DMS53 (cell line): ENCODE data around the gene CAMTA1.

Experiments used
- DNase-seq: peaks from one replicate; lab custom pipeline; 2025; lab: John Stamatoyannopoulos, UW

Gene CAMTA1

GRCh38 chr1:6873298-6874015, 88.2 kb downstream of the CAMTA1 start:
- DNase-seq: no peak

GRCh38 chr1:6874298-6874697, 89.0 kb downstream of the CAMTA1 start:
- no peak for DNase-seq

GRCh38 chr1:6880951-6881690, 95.9 kb downstream of the CAMTA1 start:
- DNase-seq: peak; percentile 9

GRCh38 chr1:6882414-6882813, 97.2 kb downstream of the CAMTA1 start:
- DNase-seq: no peak

- no peak for DNase-seq
Measured at GRCh38 chr1:6884652-6885153, 99.4 kb downstream of the CAMTA1 start.

GRCh38 chr1:6885426-6885825, 100.2 kb downstream of the CAMTA1 start:
- no peak for DNase-seq

GRCh38 chr1:6886523-6886922, 101.3 kb downstream of the CAMTA1 start:
- no peak for DNase-seq

- no peak for DNase-seq
Measured at GRCh38 chr1:6888268-6888667, 103.0 kb downstream of the CAMTA1 start.

GRCh38 chr1:6888870-6889269, 103.6 kb downstream of the CAMTA1 start:
- DNase-seq: no peak

GRCh38 chr1:6889875-6890480, 104.7 kb downstream of the CAMTA1 start:
- DNase-seq: peak; percentile 77

GRCh38 chr1:6890686-6891085, 105.4 kb downstream of the CAMTA1 start:
- no peak for DNase-seq

- no peak for DNase-seq
Measured at GRCh38 chr1:6891781-6892579, 106.7 kb downstream of the CAMTA1 start.

- DNase-seq: no peak
Measured at GRCh38 chr1:6893388-6893787, 108.1 kb downstream of the CAMTA1 start.

GRCh38 chr1:6897138-6897537, 111.9 kb downstream of the CAMTA1 start:
- DNase-seq: peak; percentile 14

- no peak for DNase-seq
Measured at GRCh38 chr1:6898974-6899539, 113.8 kb downstream of the CAMTA1 start.

- DNase-seq: peak; percentile 39
Measured at GRCh38 chr1:6899621-6900020, 114.4 kb downstream of the CAMTA1 start.

- DNase-seq: no peak
Measured at GRCh38 chr1:6902153-6902552, 116.9 kb downstream of the CAMTA1 start.

- DNase-seq: no peak
Measured at GRCh38 chr1:6904476-6905170, 119.4 kb downstream of the CAMTA1 start.

- DNase-seq: no peak
Measured at GRCh38 chr1:6905331-6905730, 120.1 kb downstream of the CAMTA1 start.

GRCh38 chr1:6905790-6906189, 120.5 kb downstream of the CAMTA1 start:
- no peak for DNase-seq

- DNase-seq: no peak
Measured at GRCh38 chr1:6906783-6907182, 121.5 kb downstream of the CAMTA1 start.
